Lung (tissue), 12 donors: ENCODE results near the gene RBM38. TPM values are rescaled to one million over a fixed set of nuclear protein-coding genes. Genes with fewer than 3 reads are reported as not detected.

Source experiments
- ATAC-seq: fragments of 200-7000 bp; cut with Tn5 transposase; one replicate; pipeline ENCODE4 v1.9.1; 2020; ENCODE audit warnings: moderate number of reproducible peaks; ENCODE audit not compliant: insufficient read depth, low FRiP score
- DNase-seq, 3 donors: peaks; one replicate each; pipeline ENCODE4 v3.0.0-alpha.2; 2013 to 2017
- H3K27ac ChIP-seq, 2 donors: one replicate each; pipeline ENCODE4 v1.5.1; 2013; ENCODE audit warnings: mild to moderate bottlenecking in 2 of 2, moderate library complexity in 2 of 2, control low read depth in 1 of 2, inconsistent platforms in 1 of 2, low read depth in 1 of 2, low read length in 1 of 2
- H3K27me3 ChIP-seq, 3 donors: one replicate each; pipeline ENCODE4 v1.5.1; 2013; ENCODE audit warnings: low read length in 2 of 3; ENCODE audit not compliant: control insufficient read depth in 3 of 3, insufficient read depth in 3 of 3
- H3K36me3 ChIP-seq, 4 donors: one replicate each; pipeline ENCODE4 v1.5.1; 2013; ENCODE audit warnings: low read length in 4 of 4, mild to moderate bottlenecking in 1 of 4, moderate library complexity in 1 of 4; ENCODE audit not compliant: control insufficient read depth in 4 of 4, insufficient read depth in 4 of 4
- H3K4me1 ChIP-seq, 5 donors: one replicate each; pipeline ENCODE4 v1.5.1; 2013; ENCODE audit warnings: low read length in 5 of 5, mild to moderate bottlenecking in 2 of 5, moderate library complexity in 1 of 5; ENCODE audit not compliant: control insufficient read depth in 5 of 5, insufficient read depth in 5 of 5
- H3K4me3 ChIP-seq: one replicate; pipeline ENCODE4 v1.5.1; 2013; ENCODE audit warnings: mild to moderate bottlenecking, control low read depth, moderate library complexity
- H3K9ac ChIP-seq, 2 donors: one replicate each; pipeline ENCODE4 v1.5.1; 2013; ENCODE audit warnings: low read length in 2 of 2, control low read depth in 1 of 2; ENCODE audit not compliant: insufficient read depth in 1 of 2
- H3K9me3 ChIP-seq, 4 donors: one replicate each; pipeline ENCODE4 v1.5.1; 2013; ENCODE audit warnings: low read length in 3 of 4, mild to moderate bottlenecking in 1 of 4, moderate library complexity in 1 of 4; ENCODE audit not compliant: control insufficient read depth in 4 of 4, insufficient read depth in 3 of 4
- WGBS, 2 donors: extraction: QIAGEN DNeasy Blood & Tissue Kit; methylation state at CpG; one replicate each; pipeline ENCODE4 v1.1.7; 2013; 5-methylcytosine and 5-hydroxymethylcytosine counted together
- polyA plus RNA-seq, 2 donors: library from polyadenylated mRNA; stranded (reverse); fragments of 200-250 nt; gene quantifications; one replicate each; pipeline ENCODE4 v1.2.1, GENCODE V29; 2013
- total RNA-seq, 2 donors: library from RNA; depleted of rRNA in 1 of 2; stranded (reverse); fragments of >200 nt in 1 of 2; gene quantifications; one replicate each; pipeline ENCODE4 v1.2.1, GENCODE V29; 2014 to 2021
- TF ChIP-seq, protein P1 (sequence below): IDR thresholded peaks from 2 replicates; pipeline ENCODE4 v1.5.1; 2012; ENCODE audit warnings: mild to moderate bottlenecking; ENCODE audit errors: control extremely low read depth, extremely low read depth
- donor health status: control.
- donor health status: control.
- donor health status: Bipolar disorder and iron deficiency.
- donor health status: healthy.
- donor health status: DM: yes; HTN: yes; CAD: no.

The RBM38 gene
- total and polyA plus RNA-seq, 4 donors: 23.1 to 38.6 (median 30.9) TPM

DNA sequence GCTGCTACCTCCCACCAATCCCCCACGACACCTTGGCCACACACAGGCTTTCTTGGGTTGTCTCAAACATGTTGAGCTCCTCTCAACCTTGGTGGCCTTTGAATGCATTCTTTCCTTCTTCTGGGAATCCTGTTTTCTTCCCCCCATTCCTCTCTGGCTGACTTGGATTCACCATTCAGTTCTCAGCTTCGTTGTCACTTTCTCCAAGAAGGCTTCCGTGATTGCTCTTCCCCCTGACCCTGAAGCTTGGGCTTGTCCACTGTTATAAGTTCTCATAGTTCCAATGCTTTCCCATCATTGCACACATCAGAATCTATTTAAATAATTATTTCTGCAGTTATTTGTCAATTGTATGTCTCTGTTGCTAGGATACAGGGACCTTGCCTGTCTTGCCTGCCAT is 64.2 kb downstream of the RBM38 start:
- ATAC-seq (no peak), DNase-seq (no peak)
- Histone ChIP-seq H3K9ac (no peak overlapping the region), H3K36me3 (no peaks in the 10 kb centered on the region), H3K27me3 (no peaks in the 10 kb centered on the region), H3K4me3 (no peak overlapping the region), H3K9me3 (no peaks in the 10 kb centered on the region), H3K27ac (no peak overlapping the region), H3K4me1 (peaks cover 0 to 11% (median 4%) of the 10 kb centered on the region in 5 donors)
- TF ChIP-seq, protein P1, sequence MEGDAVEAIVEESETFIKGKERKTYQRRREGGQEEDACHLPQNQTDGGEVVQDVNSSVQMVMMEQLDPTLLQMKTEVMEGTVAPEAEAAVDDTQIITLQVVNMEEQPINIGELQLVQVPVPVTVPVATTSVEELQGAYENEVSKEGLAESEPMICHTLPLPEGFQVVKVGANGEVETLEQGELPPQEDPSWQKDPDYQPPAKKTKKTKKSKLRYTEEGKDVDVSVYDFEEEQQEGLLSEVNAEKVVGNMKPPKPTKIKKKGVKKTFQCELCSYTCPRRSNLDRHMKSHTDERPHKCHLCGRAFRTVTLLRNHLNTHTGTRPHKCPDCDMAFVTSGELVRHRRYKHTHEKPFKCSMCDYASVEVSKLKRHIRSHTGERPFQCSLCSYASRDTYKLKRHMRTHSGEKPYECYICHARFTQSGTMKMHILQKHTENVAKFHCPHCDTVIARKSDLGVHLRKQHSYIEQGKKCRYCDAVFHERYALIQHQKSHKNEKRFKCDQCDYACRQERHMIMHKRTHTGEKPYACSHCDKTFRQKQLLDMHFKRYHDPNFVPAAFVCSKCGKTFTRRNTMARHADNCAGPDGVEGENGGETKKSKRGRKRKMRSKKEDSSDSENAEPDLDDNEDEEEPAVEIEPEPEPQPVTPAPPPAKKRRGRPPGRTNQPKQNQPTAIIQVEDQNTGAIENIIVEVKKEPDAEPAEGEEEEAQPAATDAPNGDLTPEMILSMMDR: no peak
- WGBS, 2 donors: 78 to 100% methylated on average over 3 of the region's 3 CpGs

DNA sequence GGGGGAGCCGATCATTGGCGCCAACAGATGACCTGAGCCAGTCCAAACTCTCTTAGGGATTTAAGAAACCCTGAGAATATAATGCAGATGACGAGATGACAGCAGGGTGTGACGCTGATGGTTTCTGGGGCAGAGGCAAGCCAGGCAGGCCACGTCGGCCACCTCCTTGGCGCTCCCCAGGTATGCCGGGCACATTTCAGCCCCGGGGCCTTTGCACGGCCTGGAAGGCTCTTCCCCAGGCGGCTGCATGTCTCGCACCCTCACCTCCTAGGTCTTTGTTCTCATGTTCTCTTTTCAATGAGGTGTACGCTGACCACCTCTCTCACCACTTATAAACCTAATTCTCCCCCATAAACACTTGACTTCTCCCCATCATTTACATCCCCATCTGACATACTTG is 64.9 kb downstream of the RBM38 start:
- Histone ChIP-seq H3K27ac (no peak overlapping the region), H3K9me3 (no peaks in the 10 kb centered on the region), H3K9ac (no peak overlapping the region), H3K4me3 (no peak overlapping the region), H3K36me3 (no peaks in the 10 kb centered on the region), H3K27me3 (no peaks in the 10 kb centered on the region), H3K4me1 (peaks cover 0 to 8% (median 4%) of the 10 kb centered on the region in 5 donors)
- ATAC-seq (no peak), DNase-seq (no peak)
- 95 to 96% methylated on average over 13 of the region's 13 CpGs for WGBS, 2 donors
- TF ChIP-seq, protein P1: no peak

DNA sequence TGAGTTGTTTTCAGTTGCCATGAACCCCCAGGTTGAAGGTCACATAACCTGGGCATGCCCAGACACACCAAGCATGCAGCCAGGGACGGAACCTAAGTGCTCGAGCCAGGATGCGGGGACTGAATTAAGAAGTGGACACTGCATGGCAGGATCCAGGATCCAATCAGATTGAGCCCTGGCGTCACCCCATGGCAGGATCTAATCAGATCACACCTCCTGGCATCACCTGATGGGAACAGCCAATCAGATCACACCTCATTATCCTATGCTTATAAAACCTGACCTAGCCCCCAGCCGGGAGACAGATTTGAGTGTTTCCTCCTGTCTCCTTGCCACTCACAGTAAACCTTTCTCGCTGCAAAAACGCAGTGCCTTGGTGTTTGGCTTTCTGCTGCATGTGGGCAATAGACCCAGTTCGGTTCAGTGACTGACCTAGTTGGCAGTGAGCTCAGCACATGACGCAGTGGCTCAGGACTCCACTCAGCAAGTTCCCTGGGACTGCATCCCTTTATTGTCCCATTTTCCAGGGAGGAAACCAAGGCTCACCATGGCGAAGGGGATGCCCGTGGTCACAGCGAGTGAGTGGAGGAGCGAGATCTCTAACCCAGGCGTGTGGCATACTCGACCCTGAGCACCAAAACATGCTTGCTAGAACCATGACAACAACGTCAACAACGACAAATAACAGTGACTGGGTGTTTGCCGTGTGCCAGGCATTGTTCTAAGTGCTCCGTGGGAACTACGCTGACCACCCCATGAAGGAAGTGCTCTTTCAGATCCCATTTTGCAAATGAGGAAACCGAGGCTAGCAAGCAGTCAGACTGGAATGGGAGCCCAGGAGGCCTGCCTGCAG is 66.3 kb downstream of the RBM38 start:
- Histone ChIP-seq H3K27me3 (no peaks in the 10 kb centered on the region), H3K4me3 (no peak overlapping the region), H3K4me1 (peaks cover 0 to 8% (median 2%) of the 10 kb centered on the region in 5 donors), H3K27ac (no peak overlapping the region), H3K9me3 (no peaks in the 10 kb centered on the region), H3K9ac (no peak overlapping the region), H3K36me3 (no peaks in the 10 kb centered on the region)
- TF ChIP-seq, protein P1: no peak
- WGBS, 2 donors: 74 to 82% methylated on average over 21 of the region's 21 CpGs
- DNase-seq (peak in 2 of 3 donors; percentile 44), ATAC-seq (no peak)
